ENCODE results near the gene JCAD. TPM values are rescaled to one million over a fixed set of nuclear protein-coding genes. Genes with fewer than 3 reads are reported as not detected.

Gene JCAD
- total and polyA plus RNA-seq, 9 of the 15 experiments (the other 6 are each of a cell fraction or from before 2014, with no cell fraction given): not detected

DNA sequence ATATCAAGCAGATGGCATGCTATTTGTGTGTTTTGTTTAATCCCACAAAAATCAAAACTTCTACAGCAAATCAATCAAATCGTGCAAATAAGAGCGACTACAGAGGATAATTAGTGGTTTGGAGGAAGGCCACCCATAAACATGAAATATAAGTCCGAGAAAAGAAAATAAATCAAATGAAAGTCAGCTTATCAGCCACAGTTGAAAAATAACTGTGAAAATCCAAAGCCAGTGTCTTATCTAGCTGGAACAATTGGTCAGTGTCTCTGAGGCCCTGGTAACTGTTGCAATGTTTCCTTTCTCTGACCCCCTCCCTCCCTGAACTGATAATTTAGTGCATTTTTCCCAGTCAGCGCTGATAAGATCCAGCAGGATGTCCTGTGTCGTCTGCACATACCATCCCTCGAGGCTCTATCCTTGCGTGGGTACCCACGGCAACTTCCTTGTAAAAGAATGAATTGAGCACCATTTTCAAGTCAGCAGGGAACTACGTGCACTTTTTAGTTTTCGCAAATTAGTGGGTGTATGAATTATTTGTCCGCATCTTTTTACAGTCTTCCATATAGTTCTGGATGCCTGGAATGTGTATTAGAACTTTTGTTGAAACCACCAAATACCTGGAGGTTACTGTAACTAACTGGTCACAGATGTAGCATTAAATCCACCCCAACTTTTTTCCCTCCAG lies 10.8 kb upstream of the JCAD start (continued):
- TF ChIP-seq ZNF24 (IDR thresholded peaks at IDR 0.05) (no peak), ZNF140 (CRISPR knock-in tag; IDR thresholded peaks at IDR 0.05) (no peak), BDP1 (IDR thresholded peaks at IDR 0.05; ENCODE audit: insufficient read depth, insufficient read length) (no peak), TBP (optimal IDR thresholded peaks at IDR 0.05; ENCODE audit: low read depth, low read length) (no peak), POLR3G (IDR thresholded peaks at IDR 0.05; ENCODE audit: extremely low read depth, insufficient read length, insufficient replicate concordance) (no peak), PTBP1 (IDR thresholded peaks at IDR 0.05; ENCODE audit: low read depth, low read length) (no peak), ZNF740 (CRISPR knock-in tag; IDR thresholded peaks at IDR 0.05) (no peak), ZNF740 (tag; IDR thresholded peaks at IDR 0.05) (no peak), ZNF316 (IDR thresholded peaks at IDR 0.05) (no peak), LEF1 (IDR thresholded peaks at IDR 0.05) (peak; percentile 43; the same call in 1 of the 2 replicates), SREBF2 (CRISPR knock-in tag; IDR thresholded peaks at IDR 0.05) (no peak), SIN3B (IDR thresholded peaks at IDR 0.05; ENCODE audit: low read depth) (no peak), ZNF253 (CRISPR knock-in tag; conservative IDR thresholded peaks at IDR 0.05) (no peak), ELK3 (CRISPR knock-in tag; IDR thresholded peaks at IDR 0.05) (no peak), SREBF1 (IDR thresholded peaks at IDR 0.05; ENCODE audit: borderline replicate concordance, low read depth, low read length) (no peak), XRCC4 (IDR thresholded peaks at IDR 0.05; ENCODE audit: extremely low read depth, insufficient read depth, insufficient read length) (no peak), ETS1 (conservative IDR thresholded peaks at IDR 0.05; ENCODE audit: control insufficient read depth, low read depth, low read length) (no peak), ZNF644 (tag; IDR thresholded peaks at IDR 0.05; ENCODE audit: low read depth) (peak; percentile 87), TEAD4 (IDR thresholded peaks at IDR 0.05; ENCODE audit: low read length) (peak; percentile 92), TEAD4 (CRISPR knock-in tag; IDR thresholded peaks at IDR 0.05; ENCODE audit: borderline replicate concordance) (no peak), ETS2 (tag; IDR thresholded peaks at IDR 0.05; ENCODE audit: borderline replicate concordance, poor library complexity, severe bottlenecking) (no peak)

Data from K562 (cell line).